ENCODE results near the gene SRSF1. TPM values are rescaled to one million over a fixed set of nuclear protein-coding genes. Genes with fewer than 3 reads are reported as not detected.

The SRSF1 gene
- total RNA-seq (2012; rRNA removed) (357 and 513 TPM in 2 replicates), polyA plus RNA-seq (2012; rRNA removed) (155 and 190 TPM in 2 replicates), Bru-seq, nascent RNA (percentile 99 among the genes with signal in this experiment), BruChase-seq, experiment 1, labeled RNA remaining after a 6-hour chase (percentile 100 among the genes with signal in this experiment), BruChase-seq, experiment 2, labeled RNA remaining after a 2-hour chase (percentile 100 among the genes with signal in this experiment)
- polyA plus RNA-seq (2012; cell fraction: cytosol; rRNA removed), result 73.2 and 182 TPM in 2 replicates
- polyA plus RNA-seq (2012; cell fraction: nucleus; rRNA removed; ENCODE audit: low replicate concordance), result 328 and 661 TPM in 2 replicates
- long read RNA-seq, transcript SRSF1-201 (4 exons, 1,513 nt), result major isoform, 58 of 102 reads
- long read RNA-seq, partial matches to known transcripts, result 1 of 102 reads
- long read RNA-seq, other reads (novel, unspliced or antisense), result 40 of 102 reads

GRCh38 chr17:58006924-58007780 lies at the start of gene SRSF1:
Gene SRSF1, minus strand, starts transcription at chr17:58007246. Its CDS starts 109 bp downstream, at chr17:58007137.
- H4K8ac ChIP-seq (ENCODE audit: low read depth in 2 of 2, low read length in 2 of 2), result peak within 1 kb of the TSS; percentile 97 to 100
- H3K9me3 ChIP-seq (ENCODE audit: control insufficient read depth, insufficient read depth, low read length), result no peaks in the 10 kb centered on the region
- DNase-seq (peak; percentile 98), ATAC-seq (ENCODE audit: low read depth) (peak; percentile 93)
- H4K91ac ChIP-seq (ENCODE audit: insufficient read depth, low read depth, low read length), result peak within 1 kb of the TSS; percentile 100
- peak within 1 kb of the TSS; percentile 81 for H3K18ac ChIP-seq (ENCODE audit: low read depth, low read length)
- H3K27me3 ChIP-seq (ENCODE audit: control insufficient read depth, insufficient read depth, low read length), result no peaks in the 10 kb centered on the region
- H3K79me1 ChIP-seq (ENCODE audit: low read depth in 1 of 2, low read length in 2 of 2), result peaks cover 4 to 31% of the 10 kb centered on the region in 2 experiments; a peak in 3 of 4 replicates
- ChIA-PET CTCF (interaction anchor here (1.0 to 1.7 kb wide), 3 partner anchors 105 to 149 kb away, joined by 3 to 5 read pairs (median 4); no protein-coding TSS in a partner anchor), POLR2A (ENCODE audit: unreplicated experiment) (interaction anchor here (0.5 to 1.2 kb wide), 6 partner anchors 17 to 154 kb away, joined by 3 to 6 read pairs (median 5); partner anchors contain the start of gene DYNLL2)
- H2BK5ac ChIP-seq (ENCODE audit: low read depth, low read length, poor library complexity, severe bottlenecking), result peak within 1 kb of the TSS; percentile 95
- H4K20me1 ChIP-seq (ENCODE audit: insufficient read depth, low read length), result peaks cover 43% of the 10 kb centered on the region
- peak within 1 kb of the TSS; percentile 92 for H2AFZ ChIP-seq (replicated peaks; ENCODE audit: low read length, poor library complexity)
- dilution Hi-C loops (cut with HindIII; ENCODE audit: low sequenced_read_pairs, unreplicated experiment) (no loop called here), in situ Hi-C loops (cut with MboI; ENCODE audit: low sequenced_read_pairs) (loop anchor here (5.0 to 10.0 kb wide), 3 partner anchors 80 to 882 kb away; no protein-coding TSS in a partner anchor), intact Hi-C loops (cut with micrococcal nuclease) (loop anchor here (1.0 kb wide), 2 partner anchors 76 to 106 kb away; partner anchors contain the start of gene DYNLL2)
- peak within 1 kb of the TSS; percentile 83 for H2BK120ac ChIP-seq (ENCODE audit: low read depth, low read length)
- H3K4me2 ChIP-seq (ENCODE audit: low read depth, low read length), result peak within 1 kb of the TSS; percentile 93
- BruUV-seq (replicated peaks), result TSS peak; percentile 55
- H3K36me3 ChIP-seq (ENCODE audit: control insufficient read depth, insufficient read depth, low read length), result peaks cover 17% of the 10 kb centered on the region
- peak within 1 kb of the TSS; percentile 97 for H3K9ac ChIP-seq (ENCODE audit: low read depth, low read length)
- H3K4me1 ChIP-seq (ENCODE audit: control insufficient read depth, insufficient read depth, low read length), result 0 out of 2 replicates have a peak, but pooled peaks cover 2% of the 10 kb centered on the region
- H3K23ac ChIP-seq (ENCODE audit: low read depth, low read length), result peak within 1 kb of the TSS; percentile 99
- WGBS, 2 experiments (ENCODE audit: extremely low coverage in 2 of 2, insufficient read length in 1 of 2), result 0% methylated on average over 17 of the region's 86 CpGs; no CpG with 5 or more reads in 1 of the 2 experiments
- peak within 1 kb of the TSS; percentile 63 for H3K4me3 ChIP-seq (ENCODE audit: insufficient read depth, low read depth, low read length)
- H2AK9ac ChIP-seq (replicated peaks; ENCODE audit: low read depth, low read length, poor library complexity), result peak within 1 kb of the TSS; percentile 100
- peak within 1 kb of the TSS; percentile 94; the same call in 2 of the 3 replicates for H2BK15ac ChIP-seq (ENCODE audit: low read depth, low read length)
- no peaks in the 10 kb centered on the region for H3K9me1 ChIP-seq (ENCODE audit: insufficient read depth, low read length)
- peak within 1 kb of the TSS; percentile 100 for H3K14ac ChIP-seq (replicated peaks; ENCODE audit: low read depth, low read length)
- H3K27ac ChIP-seq (ENCODE audit: insufficient read depth, low read length), result peak within 1 kb of the TSS; percentile 93
- H4K5ac ChIP-seq (ENCODE audit: low read depth, low read length), result peak within 1 kb of the TSS; percentile 83
- H3K56ac ChIP-seq (ENCODE audit: extremely low read depth, insufficient read depth, low read length), result peak within 1 kb of the TSS; percentile 99
- peak within 1 kb of the TSS; percentile 100 for H2AK5ac ChIP-seq (ENCODE audit: low read depth, low read length)
- H3K4ac ChIP-seq (ENCODE audit: low read depth, low read length), result peak within 1 kb of the TSS; percentile 100
- peak within 1 kb of the TSS; percentile 73; the same call in 1 of the 2 replicates for H2BK20ac ChIP-seq (ENCODE audit: low read depth, low read length)
- TF ChIP-seq RFX5 (IDR thresholded peaks at IDR 0.05; ENCODE audit: low read depth, low read length), result no peak
- TF ChIP-seq, protein P1, sequence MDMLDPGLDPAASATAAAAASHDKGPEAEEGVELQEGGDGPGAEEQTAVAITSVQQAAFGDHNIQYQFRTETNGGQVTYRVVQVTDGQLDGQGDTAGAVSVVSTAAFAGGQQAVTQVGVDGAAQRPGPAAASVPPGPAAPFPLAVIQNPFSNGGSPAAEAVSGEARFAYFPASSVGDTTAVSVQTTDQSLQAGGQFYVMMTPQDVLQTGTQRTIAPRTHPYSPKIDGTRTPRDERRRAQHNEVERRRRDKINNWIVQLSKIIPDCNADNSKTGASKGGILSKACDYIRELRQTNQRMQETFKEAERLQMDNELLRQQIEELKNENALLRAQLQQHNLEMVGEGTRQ (IDR thresholded peaks at IDR 0.05; ENCODE audit: low read depth, low read length), result peak; percentile 19; the same call in 1 of the 2 replicates
- no peak for TF ChIP-seq MAFK (IDR thresholded peaks at IDR 0.05; ENCODE audit: low read depth, low read length)
- TF ChIP-seq MXI1 (IDR thresholded peaks at IDR 0.05; ENCODE audit: borderline replicate concordance, low read depth, low read length), result peak; percentile 38; the same call in 1 of the 2 replicates
- no peak; the same call in 1 of the 2 replicates for TF ChIP-seq SMC3 (IDR thresholded peaks at IDR 0.05; ENCODE audit: low read depth, low read length)
- no peak for TF ChIP-seq ELK1 (IDR thresholded peaks at IDR 0.05; ENCODE audit: borderline replicate concordance, low read depth, low read length)
- peak; percentile 91 for TF ChIP-seq MAZ (IDR thresholded peaks at IDR 0.05; ENCODE audit: borderline replicate concordance, low read depth, low read length)
- peak; percentile 10 for TF ChIP-seq RCOR1 (IDR thresholded peaks at IDR 0.05; ENCODE audit: insufficient replicate concordance, low read length)
- no peak; the same call in 1 of the 2 replicates for TF ChIP-seq CHD1 (IDR thresholded peaks at IDR 0.05; ENCODE audit: low read depth, low read length)

Data from IMR-90 (cell line).